HEK293T (cell line): ENCODE data around the gene IRF3.

Source experiments
- CTCF ChIA-PET: fragments of 350-600 bp; formaldehyde crosslinking; extraction: SDS; loops from one replicate; lab custom pipeline; 2021; ENCODE audit warnings: antibody characterized with exemption, inconsistent platforms; lab: Yijun Ruan, JAX
- POLR2A ChIA-PET: fragments of 350-600 bp; formaldehyde crosslinking; extraction: SDS; loops from one replicate; lab custom pipeline; 2020; ENCODE audit warnings: antibody characterized with exemption, inconsistent platforms; lab: Yijun Ruan, JAX
- DNase-seq: peaks from one replicate; pipeline ENCODE4 v3.0.0; 2012; ENCODE audit warnings: mixed read lengths; ENCODE audit errors: extremely low spot score
- ARNT ChIP-seq: fragments of 450-650 bp; IDR thresholded peaks from 2 replicates; pipeline ENCODE4 v1.6.1; 2017; ENCODE audit warnings: mild to moderate bottlenecking
- BHLHE40 ChIP-seq: fragments of 450-650 bp; IDR thresholded peaks from 2 replicates; pipeline ENCODE4 v1.6.1; 2016; ENCODE audit warnings: mild to moderate bottlenecking, moderate library complexity, borderline replicate concordance
- CTBP1 ChIP-seq: fragments of 450-650 bp; IDR thresholded peaks from 2 replicates; pipeline ENCODE4 v1.6.1; 2016; ENCODE audit warnings: borderline replicate concordance
- ELF4 ChIP-seq: fragments of 450-650 bp; IDR thresholded peaks from 2 replicates; pipeline ENCODE4 v1.6.1; 2017; ENCODE audit warnings: antibody characterized with exemption
- FOXA1 ChIP-seq: fragments of 450-650 bp; IDR thresholded peaks from 2 replicates; pipeline ENCODE4 v1.6.1; 2016; ENCODE audit warnings: mild to moderate bottlenecking
- FOXK2 ChIP-seq: fragments of 450-650 bp; IDR thresholded peaks from 2 replicates; pipeline ENCODE4 v1.6.1; 2016; ENCODE audit warnings: mild to moderate bottlenecking
- FOXM1 ChIP-seq: fragments of 450-650 bp; IDR thresholded peaks from 2 replicates; pipeline ENCODE4 v1.6.1; 2017; ENCODE audit warnings: mild to moderate bottlenecking, borderline replicate concordance
- HDGF ChIP-seq: fragments of 450-650 bp; IDR thresholded peaks from 2 replicates; pipeline ENCODE4 v1.6.1; 2017; ENCODE audit warnings: antibody characterized with exemption, borderline replicate concordance
- L3MBTL2 ChIP-seq: fragments of 450-650 bp; conservative IDR thresholded peaks from 2 replicates; pipeline ENCODE4 v1.6.1; 2016; ENCODE audit warnings: mild to moderate bottlenecking
- LEF1 ChIP-seq: fragments of 450-650 bp; IDR thresholded peaks from 2 replicates; pipeline ENCODE4 v1.6.1; 2017; ENCODE audit warnings: mild to moderate bottlenecking, borderline replicate concordance
- NFRKB ChIP-seq: fragments of 450-650 bp; IDR thresholded peaks from 2 replicates; pipeline ENCODE4 v1.6.1; 2016; ENCODE audit warnings: mild to moderate bottlenecking, moderate library complexity
- PKNOX1 ChIP-seq: fragments of 450-650 bp; IDR thresholded peaks from 2 replicates; pipeline ENCODE4 v1.6.1; 2016
- SP1 ChIP-seq: fragments of 450-650 bp; IDR thresholded peaks from 2 replicates; pipeline ENCODE4 v1.6.1; 2017
- SUZ12 ChIP-seq: fragments of 450-650 bp; IDR thresholded peaks from 2 replicates; pipeline ENCODE4 v1.6.1; 2016; ENCODE audit warnings: mild to moderate bottlenecking
- TARDBP ChIP-seq: fragments of 450-650 bp; IDR thresholded peaks from 2 replicates; pipeline ENCODE4 v1.6.1; 2016
- ZNF384 ChIP-seq: fragments of 450-650 bp; IDR thresholded peaks from 2 replicates; pipeline ENCODE4 v1.6.1; 2016

Gene IRF3

GRCh38 chr19:49669516-49669915 lies 3.9 kb upstream of the IRF3 start:
- TF ChIP-seq FOXM1 (no peak), ZNF384 (no peak), LEF1 (no peak), BHLHE40 (no peak), L3MBTL2 (no peak), FOXA1 (no peak), CTBP1 (no peak), SUZ12 (no peak), FOXK2 (no peak), NFRKB (no peak)
- ChIA-PET POLR2A (interaction anchor here (3.8 kb wide), 1 partner anchor 28 kb away, joined by 25 read pairs; the partner anchor contains the start of genes RRAS and SCAF1), CTCF (interaction anchor here (0.5 kb wide), 1 partner anchor 146 kb away, joined by 9 read pairs; no protein-coding TSS in a partner anchor)
- no peak for DNase-seq

GRCh38 chr19:49667473-49667872 lies 1.8 kb upstream of the IRF3 start:
- no peak for DNase-seq
- CTCF ChIA-PET = interaction anchor here (0.9 kb wide), 1 partner anchor 21 kb away, joined by 3 read pairs; no protein-coding TSS in a partner anchor
- TF ChIP-seq TARDBP = no peak
- TF ChIP-seq SUZ12 = no peak
- TF ChIP-seq ZNF384 = no peak
- TF ChIP-seq LEF1 = no peak
- TF ChIP-seq ELF4 = no peak
- no peak for TF ChIP-seq PKNOX1
- TF ChIP-seq CTBP1 = no peak
- TF ChIP-seq NFRKB = no peak
- TF ChIP-seq FOXK2 = no peak
- TF ChIP-seq SP1 = no peak
- no peak for TF ChIP-seq ARNT
- TF ChIP-seq BHLHE40 = no peak
- TF ChIP-seq HDGF = no peak
- no peak for TF ChIP-seq FOXM1
- POLR2A ChIA-PET = interaction anchor here (1.1 to 4.8 kb wide), 3 partner anchors 9 to 26 kb away, joined by 3 to 44 read pairs (median 25); partner anchors contain the start of genes PRMT1, RRAS and SCAF1

- ChIA-PET POLR2A (interaction anchor here (0.9 to 5.2 kb wide), 6 partner anchors 11 to 85 kb away, joined by 3 to 57 read pairs (median 16); partner anchors contain the start of genes PRMT1, PRRG2, RRAS and SCAF1), CTCF (interaction anchor here (1.2 kb wide), 1 partner anchor 13 kb away, joined by 3 read pairs; no protein-coding TSS in a partner anchor)
- TF ChIP-seq HDGF (no peak), TARDBP (no peak), BHLHE40 (no peak), PKNOX1 (no peak), ELF4 (no peak), NFRKB (no peak), SUZ12 (no peak), ZNF384 (no peak), LEF1 (no peak), FOXM1 (no peak), FOXA1 (no peak), CTBP1 (no peak), ARNT (no peak), FOXK2 (no peak), SP1 (no peak)
- no peak for DNase-seq
Observed at GRCh38 chr19:49666120-49666444, 425 bp upstream of the IRF3 start.

- TF ChIP-seq ARNT = no peak
- no peak for TF ChIP-seq HDGF
- no peak for TF ChIP-seq ZNF384
- TF ChIP-seq SP1 = no peak
- TF ChIP-seq ELF4 = no peak
- ChIA-PET POLR2A (interaction anchor here (0.7 to 5.2 kb wide), 9 partner anchors 10 to 605 kb away, joined by 3 to 57 read pairs (median 4); partner anchors contain the start of genes PRMT1, PRRG2, RRAS and SCAF1), CTCF (interaction anchor here (1.0 to 1.5 kb wide), 4 partner anchors 11 to 95 kb away, joined by 3 to 5 read pairs (median 4); no protein-coding TSS in a partner anchor)
- DNase-seq = no peak
Observed at GRCh38 chr19:49665036-49665350, 664 bp downstream of the IRF3 start.

- POLR2A ChIA-PET = interaction anchor here (0.7 to 5.2 kb wide), 10 partner anchors 9 to 83 kb away, joined by 3 to 57 read pairs (median 5); partner anchors contain the start of genes PRMT1, PRRG2, RRAS and SCAF1
Observed at GRCh38 chr19:49664171-49665035, 1.3 kb downstream of the IRF3 start.

More at GRCh38 chr19:49664171-49665035, 1.3 kb downstream of the IRF3 start:
- DNase-seq = peak; percentile 85
- TF ChIP-seq BHLHE40 (no peak), ZNF384 (no peak), SP1 (no peak), FOXA1 (no peak), ARNT (no peak), CTBP1 (no peak), TARDBP (no peak), HDGF (no peak), LEF1 (no peak), FOXK2 (no peak), NFRKB (no peak), L3MBTL2 (no peak), FOXM1 (no peak), SUZ12 (no peak), ELF4 (no peak)
- CTCF ChIA-PET = interaction anchor here (1.0 to 1.5 kb wide), 4 partner anchors 11 to 94 kb away, joined by 3 to 5 read pairs (median 4); no protein-coding TSS in a partner anchor
